GM19455 (cell line): Measurements from ENCODE around the gene TSSK3.

Experiments used
- ATAC-seq: cut with Tn5 transposase; IDR thresholded peaks from one replicate; pipeline ENCODE4 v1.9.1; 2021; ENCODE audit not compliant: unreplicated experiment

The TSSK3 gene

GRCh38 chr1:32362474-32363313 lies at the start of gene TSSK3, which contains the start of gene FAM229A:
TSSK3 (plus strand) TSS chr1:32362539; CDS start chr1:32362702, 163 bp downstream.
FAM229A (minus strand) TSS chr1:32362485; CDS start chr1:32362091, 394 bp downstream.
- ATAC-seq, result no peak

DNA sequence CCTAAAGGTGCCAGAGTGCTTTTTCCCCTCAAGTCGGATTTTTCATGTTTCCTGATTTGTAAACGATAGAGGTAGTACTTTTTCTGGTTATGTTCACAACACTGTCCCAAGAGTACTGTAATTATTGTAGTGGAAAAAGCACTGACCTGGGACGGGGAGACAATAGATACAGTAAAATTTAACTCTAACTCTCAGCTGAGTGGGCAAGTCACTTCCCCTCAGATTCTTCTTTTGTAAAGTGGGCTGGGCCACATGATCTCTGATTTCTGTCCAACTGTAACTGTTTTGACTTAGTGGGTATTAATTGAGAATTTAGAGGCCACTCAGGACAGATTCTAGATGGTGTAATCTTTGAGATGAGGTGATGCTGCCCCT lies 45.4 kb upstream of the TSSK3 start:
- peak; percentile 14 for ATAC-seq

DNA sequence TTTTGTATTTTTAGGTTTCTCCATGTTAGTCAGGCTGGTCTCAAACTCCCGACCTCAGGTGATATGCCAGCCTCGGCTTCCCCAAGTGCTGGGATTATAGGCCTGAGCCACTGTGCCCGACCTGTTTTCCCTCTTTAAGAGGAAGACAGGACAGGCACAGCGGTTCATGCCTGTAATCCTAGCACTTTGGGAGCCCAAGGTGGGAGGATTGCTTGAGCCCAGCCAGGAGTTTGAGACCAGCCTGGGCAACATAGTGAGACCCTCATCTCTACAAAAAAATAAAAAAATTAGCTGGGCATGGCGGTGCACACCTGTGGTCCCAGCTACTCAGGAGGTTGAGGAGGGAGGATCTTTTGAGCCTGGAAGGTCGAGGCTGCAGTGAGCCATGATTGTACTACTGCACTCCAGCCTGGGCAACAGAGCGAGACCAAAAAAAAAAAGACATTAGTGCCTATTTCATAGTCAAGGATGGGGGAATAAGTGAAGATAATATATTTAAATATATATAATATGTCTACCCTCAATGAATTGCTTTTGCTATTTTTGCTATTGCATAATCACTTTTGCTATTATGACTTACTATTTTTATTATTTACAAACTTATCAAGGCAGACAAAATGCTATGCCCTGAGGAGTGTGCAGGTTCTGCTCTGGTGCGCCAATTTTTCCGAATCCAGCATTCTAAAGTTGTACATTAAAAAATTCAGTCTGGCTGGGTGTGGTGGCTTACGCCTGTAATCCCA lies 44.0 kb upstream of the TSSK3 start:
- no peak for ATAC-seq

DNA sequence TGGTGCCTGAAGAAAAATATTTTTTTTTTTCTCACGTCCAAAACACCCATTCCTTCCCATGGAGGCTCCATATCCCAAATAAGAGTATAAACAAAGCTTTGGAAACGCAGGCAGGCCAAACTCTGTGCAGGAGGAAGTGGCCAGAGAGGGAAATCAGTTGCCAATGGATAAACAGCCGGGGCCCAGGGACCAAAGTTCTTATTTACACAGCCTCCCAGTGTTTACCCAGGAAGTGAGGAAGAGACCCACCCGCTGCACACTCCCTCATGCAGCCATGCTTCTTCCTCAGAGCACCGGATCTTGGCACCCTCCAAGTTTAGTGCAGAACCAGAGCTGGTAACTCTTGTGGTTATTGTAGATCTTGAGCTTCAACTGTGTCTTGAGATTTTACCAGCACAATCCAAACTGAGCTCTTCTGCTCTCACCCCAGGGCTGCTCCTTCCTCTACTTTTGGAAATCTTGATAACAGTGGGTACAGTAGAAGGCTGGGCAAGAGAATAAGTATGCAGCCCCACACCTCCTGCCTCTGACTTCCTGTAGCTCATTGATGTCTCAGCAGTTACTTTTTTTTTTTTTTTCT lies 40.5 kb upstream of the TSSK3 start:
- ATAC-seq, result no peak

GRCh38 chr1:32327204-32327603 lies 35.1 kb upstream of the TSSK3 start:
- ATAC-seq, result no peak

DNA sequence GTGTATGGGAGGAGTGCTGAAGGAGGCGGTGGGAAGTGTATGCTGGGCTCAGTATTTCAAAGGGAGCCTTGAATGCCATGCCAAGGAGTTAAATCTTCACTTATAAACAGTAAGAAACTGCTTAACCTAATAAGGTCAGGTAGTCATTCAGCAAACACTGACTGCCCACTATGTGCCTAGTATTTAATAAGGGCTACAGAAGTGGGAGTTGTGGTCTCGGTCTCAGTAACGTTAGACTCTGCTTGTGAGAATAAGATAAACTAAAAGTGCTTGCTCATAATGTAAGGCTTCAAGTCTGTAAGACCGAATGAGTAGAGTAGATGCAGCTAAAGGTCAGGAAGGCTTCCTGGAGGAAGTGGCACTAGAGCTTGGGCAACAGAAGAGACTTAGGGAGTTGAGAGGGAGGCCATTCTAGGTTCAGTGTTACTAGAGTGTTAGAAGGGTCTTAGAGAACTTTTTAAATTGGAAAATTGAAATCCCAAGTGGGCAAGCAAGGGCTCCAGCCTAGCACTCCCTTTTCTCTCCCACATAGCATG lies 32.3 kb upstream of the TSSK3 start:
- ATAC-seq, result no peak

GRCh38 chr1:32330558-32331151 lies 31.7 kb upstream of the TSSK3 start:
- no peak for ATAC-seq

GRCh38 chr1:32331549-32331948 lies 30.8 kb upstream of the TSSK3 start:
- ATAC-seq, result no peak

DNA sequence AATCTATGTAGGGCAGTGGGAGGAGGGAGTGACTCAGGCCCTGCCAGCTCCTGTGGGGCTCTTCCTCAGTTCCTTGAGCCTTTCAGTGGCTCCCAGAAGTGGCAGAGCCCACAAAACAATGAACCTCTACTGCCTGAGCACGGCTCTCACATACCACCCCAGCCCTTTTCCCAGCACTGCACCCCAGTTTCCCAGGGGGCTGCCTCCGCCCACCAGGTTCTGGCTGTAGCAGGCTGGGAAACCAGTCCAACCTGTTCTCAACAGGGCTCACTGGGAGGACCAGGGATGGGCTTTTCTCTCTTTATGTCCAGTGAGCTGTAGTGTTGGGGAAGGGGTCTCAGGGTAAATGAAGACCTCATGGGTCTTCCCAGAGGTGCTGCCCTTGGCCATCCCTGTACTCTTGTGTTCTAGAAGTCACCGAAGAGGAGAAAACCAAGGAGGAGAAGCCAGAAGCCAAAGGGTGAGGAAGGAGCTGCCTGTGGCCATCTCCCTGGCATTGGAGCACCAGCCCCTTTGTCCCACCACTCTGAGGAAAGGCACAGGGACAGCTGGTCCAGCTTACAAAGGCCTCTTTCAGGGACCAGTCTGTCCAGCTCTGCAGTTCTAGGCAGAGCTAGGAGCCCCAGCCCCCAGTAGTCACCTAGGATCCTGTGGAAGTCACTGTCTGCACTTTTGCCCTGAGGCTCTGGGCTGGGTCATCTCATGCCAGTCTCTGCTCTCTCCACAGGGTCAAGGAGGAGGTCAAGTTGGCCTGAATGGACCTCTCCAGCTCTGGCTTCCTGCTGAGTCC lies 29.9 kb upstream of the TSSK3 start:
- no peak for ATAC-seq

DNA sequence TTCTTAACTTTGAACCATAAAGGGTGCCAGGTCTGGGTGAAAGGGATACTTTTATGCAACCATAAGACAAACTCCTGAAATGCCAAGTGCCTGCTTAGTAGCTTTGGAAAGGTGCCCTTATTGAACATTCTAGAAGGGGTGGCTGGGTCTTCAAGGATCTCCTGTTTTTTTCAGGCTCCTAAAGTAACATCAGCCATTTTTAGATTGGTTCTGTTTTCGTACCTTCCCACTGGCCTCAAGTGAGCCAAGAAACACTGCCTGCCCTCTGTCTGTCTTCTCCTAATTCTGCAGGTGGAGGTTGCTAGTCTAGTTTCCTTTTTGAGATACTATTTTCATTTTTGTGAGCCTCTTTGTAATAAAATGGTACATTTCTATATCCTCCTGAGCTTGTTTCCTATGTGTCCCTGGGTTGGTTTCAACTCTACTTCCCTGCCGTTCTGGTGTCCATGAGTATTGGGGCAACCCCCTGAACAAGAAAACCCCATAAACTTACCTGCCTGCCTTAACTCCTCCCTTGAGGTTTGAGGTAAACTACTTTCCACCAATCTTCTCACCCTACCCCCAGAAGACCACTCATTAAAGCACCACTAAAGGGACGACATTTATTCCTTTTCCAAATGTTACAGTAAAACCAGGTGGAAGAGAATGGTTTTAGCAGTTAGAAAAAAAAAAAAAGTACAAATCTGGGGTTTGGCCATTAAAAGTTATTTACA lies 28.9 kb upstream of the TSSK3 start:
- ATAC-seq, result no peak

DNA sequence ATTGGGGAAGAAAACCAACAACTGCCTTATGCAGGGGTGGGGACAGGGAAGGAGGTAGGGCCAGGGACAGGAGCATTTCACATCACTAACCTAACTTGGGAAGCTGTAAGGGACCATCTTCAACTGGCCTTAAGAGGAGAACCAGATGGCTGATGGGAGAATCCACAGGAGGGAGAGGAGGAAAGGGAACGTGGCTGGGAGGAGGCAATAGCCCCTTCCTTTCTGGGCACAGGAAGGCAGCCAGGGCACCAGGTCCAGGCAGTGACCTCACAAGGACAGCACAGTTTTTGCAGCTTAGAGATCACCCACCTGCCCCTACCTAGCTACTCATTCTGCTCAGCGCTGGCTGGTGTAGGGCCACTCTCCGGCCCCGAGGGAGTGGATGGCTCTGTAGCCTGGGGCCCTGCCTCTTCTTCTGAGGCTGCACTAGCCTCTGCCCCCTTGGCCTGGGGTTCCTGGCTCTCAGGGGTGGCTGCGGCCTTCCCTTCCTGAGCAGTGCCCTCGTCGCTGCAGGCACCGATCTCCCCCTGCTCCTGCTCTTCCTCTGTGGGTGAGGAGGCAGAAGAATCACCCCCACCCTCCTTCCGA lies 28.0 kb upstream of the TSSK3 start:
- no peak for ATAC-seq

DNA sequence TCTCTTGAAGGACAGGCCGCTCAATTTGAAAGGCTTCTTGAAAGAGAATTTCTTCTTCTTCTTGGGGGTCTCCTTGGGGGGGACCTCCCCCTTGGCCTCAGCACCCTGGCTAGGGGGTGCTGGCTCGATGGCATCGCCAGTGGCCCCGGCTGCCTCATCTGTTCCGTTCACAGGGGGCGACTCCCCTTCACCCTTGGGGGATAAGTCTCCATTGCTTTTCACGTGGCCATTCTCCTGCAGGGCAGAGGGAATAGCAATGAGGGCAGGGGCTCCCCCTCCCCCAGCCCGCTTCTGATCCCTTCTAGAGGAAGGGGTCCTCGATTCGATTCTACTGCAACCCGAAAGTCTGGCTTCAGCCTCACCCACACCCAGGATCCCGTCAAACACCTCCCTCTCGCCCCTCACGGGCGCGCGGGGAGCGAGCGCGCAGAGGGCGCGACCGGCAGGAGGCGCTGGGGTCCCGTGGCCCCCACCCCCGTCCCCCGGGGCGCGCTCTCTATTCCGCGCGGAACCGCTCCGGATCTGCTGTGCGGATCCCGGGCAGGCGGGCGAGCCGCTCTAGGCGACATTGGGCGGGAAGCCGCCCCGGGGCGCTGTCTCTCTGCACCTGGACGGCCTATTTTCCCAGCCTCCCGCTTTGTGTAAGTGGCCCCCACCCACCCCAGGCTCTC lies 27.3 kb upstream of the TSSK3 start:
- ATAC-seq, result no peak

DNA sequence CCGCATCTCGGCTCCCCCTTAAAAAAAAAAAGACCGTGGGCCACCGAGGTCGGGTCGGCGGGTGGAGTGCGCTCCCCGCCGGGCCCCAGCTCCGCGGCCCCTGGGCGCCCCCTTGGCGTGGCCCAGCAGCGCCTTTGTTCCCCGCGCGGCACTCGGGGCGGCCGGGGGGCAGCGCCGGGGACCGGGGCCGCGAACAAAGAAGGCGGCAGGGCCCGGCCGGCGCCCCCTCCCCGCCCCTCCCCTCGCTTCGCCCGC lies 26.9 kb upstream of the TSSK3 start:
- ATAC-seq, result no peak

- peak; percentile 46 for ATAC-seq
Measured at GRCh38 chr1:32335790-32336590, 26.3 kb upstream of the TSSK3 start, which contains the start of gene MARCKSL1. MARCKSL1 (minus strand) TSS chr1:32336233; CDS start chr1:32336033, 200 bp downstream.

DNA sequence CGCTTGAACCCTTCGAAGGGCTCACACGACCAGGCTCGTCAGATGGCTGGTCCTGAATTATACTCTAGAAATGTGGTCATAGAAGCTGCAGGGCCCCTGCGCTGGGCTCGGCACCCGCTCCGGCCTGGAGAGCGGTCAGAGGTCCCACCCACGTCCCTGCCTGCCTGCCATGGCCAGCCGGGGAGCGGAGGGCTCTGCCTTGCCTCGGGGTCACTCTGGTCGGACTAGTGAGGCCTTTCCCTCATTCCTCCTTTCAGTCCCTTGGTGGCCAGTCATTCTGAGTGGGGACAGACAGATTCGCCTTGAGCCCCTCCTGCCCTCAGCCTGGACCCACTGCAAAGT lies 25.8 kb upstream of the TSSK3 start:
- ATAC-seq, result peak; percentile 4

DNA sequence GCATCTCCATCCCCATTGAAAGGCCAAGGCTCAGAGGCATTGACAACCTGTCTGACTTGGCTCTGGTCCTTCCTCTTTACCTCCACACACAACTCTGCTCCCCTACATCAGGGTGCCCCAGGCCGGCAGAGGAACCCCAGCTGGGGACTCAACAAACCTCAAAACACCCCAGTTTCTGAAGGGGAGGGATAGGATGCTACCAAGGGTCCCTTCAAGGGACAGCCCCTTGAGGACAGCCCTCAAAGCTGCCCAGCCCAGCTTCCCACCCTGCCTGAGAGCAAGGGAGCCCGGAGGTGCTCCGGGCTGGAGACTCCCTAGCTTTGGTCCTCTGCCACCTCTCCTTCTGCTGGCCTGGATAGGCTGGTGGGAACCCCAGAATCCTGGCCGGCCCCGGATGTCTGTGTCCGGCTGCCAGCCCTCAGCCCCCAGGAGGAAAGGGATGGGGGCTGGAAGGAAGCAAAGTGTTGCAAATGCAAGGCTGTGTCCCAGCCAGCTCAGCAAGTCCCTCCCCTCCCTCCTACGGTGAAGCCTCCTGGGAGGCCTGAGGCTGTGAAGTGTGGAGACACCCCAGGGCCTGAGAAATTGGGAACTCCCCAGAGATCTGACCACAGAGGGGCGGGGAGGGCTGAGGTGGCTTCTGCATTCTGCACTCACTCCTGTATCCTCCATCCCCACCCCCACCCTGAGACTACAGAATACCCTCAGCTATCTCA lies 25.2 kb upstream of the TSSK3 start:
- no peak for ATAC-seq

GRCh38 chr1:32337855-32338636 lies 24.3 kb upstream of the TSSK3 start:
- ATAC-seq, result no peak
